Measurements from ENCODE around the gene CCDC137.
"Not testable (repeated sequence)": the region's sequence is repeated elsewhere in the genome, so short reads cannot be mapped to it uniquely, and the experiment has no call there.

The CCDC137 gene

DNA sequence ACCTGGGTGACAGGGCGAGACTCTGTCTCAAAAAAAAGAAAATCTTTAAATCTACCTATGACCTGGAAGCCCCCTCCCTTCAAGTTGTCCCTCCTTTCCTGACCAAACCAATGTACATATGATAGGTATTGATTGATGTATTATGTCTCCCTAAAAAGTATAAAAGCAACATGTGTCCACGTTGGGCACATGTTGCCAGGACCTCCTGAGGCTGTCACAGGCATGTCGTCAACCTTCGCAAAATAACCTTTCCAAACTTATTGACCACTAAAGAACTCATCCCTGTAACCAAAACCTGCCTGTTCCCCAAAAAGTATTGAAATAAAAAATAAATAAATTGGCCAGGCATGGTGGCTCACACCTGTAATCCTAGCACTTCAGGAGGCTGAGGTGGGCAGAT is 4.5 kb upstream of the CCDC137 start:
- H3K36me3 Mint-ChIP-seq (ENCODE audit: low read depth) = peaks cover 27% of the 10 kb centered on the region
- H3K4me1 Mint-ChIP-seq (ENCODE audit: low read depth) = peaks cover 43% of the 10 kb centered on the region
- H3K27me3 Mint-ChIP-seq = no peaks in the 10 kb centered on the region
- H3K4me3 Mint-ChIP-seq = no peak overlapping the region
- no peak for DNase-seq
- no peaks in the 10 kb centered on the region for H3K9me3 Mint-ChIP-seq
- peak overlapping the region; percentile 99 for H3K27ac Mint-ChIP-seq

- DNase-seq = peak; percentile 43
- H3K36me3 Mint-ChIP-seq (ENCODE audit: low read depth) = peaks cover 47% of the 10 kb centered on the region
- no peaks in the 10 kb centered on the region for H3K9me3 Mint-ChIP-seq
- no peaks in the 10 kb centered on the region for H3K27me3 Mint-ChIP-seq
- peak overlapping the region; percentile 99 for H3K27ac Mint-ChIP-seq
- peaks cover 54% of the 10 kb centered on the region for H3K4me1 Mint-ChIP-seq (ENCODE audit: low read depth)
- peak overlapping the region; percentile 95 for H3K4me3 Mint-ChIP-seq
Observed at GRCh38 chr17:81664051-81664470, 2.5 kb upstream of the CCDC137 start.

GRCh38 chr17:81665205-81666091 is 1.1 kb upstream of the CCDC137 start:
- Mint-ChIP-seq H3K27me3 (no peaks in the 10 kb centered on the region), H3K27ac (peak overlapping the region; percentile 99)
- peak; percentile 82 for DNase-seq

DNA sequence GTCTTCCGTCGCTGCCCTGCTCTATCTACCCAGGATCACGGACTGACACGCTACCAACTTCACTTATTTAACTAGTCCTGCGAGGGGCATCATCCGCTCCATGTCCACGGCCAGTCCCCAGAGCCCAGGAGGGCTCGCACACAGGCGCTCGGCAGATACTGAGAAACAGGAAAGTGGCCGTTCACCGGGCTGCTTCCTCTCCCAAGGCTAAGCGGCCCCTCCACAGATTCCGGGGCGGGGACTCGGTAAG is 520 bp upstream of the CCDC137 start:
- peak overlapping the region; percentile 99 for H3K27ac Mint-ChIP-seq
- H3K36me3 Mint-ChIP-seq (ENCODE audit: low read depth) = peaks cover 67% of the 10 kb centered on the region
- no peaks in the 10 kb centered on the region for H3K27me3 Mint-ChIP-seq
- H3K9me3 Mint-ChIP-seq = no peaks in the 10 kb centered on the region
- peaks cover 60% of the 10 kb centered on the region for H3K4me1 Mint-ChIP-seq (ENCODE audit: low read depth)
- no peak for DNase-seq
- peak overlapping the region; percentile 95 for H3K4me3 Mint-ChIP-seq

More at GRCh38 chr17:81665205-81666091, 1.1 kb upstream of the CCDC137 start:
- H3K9me3 Mint-ChIP-seq = no peaks in the 10 kb centered on the region
- peaks cover 60% of the 10 kb centered on the region for H3K4me1 Mint-ChIP-seq (ENCODE audit: low read depth)
- peaks cover 61% of the 10 kb centered on the region for H3K36me3 Mint-ChIP-seq (ENCODE audit: low read depth)
- H3K4me3 Mint-ChIP-seq = peak overlapping the region; percentile 95

DNA sequence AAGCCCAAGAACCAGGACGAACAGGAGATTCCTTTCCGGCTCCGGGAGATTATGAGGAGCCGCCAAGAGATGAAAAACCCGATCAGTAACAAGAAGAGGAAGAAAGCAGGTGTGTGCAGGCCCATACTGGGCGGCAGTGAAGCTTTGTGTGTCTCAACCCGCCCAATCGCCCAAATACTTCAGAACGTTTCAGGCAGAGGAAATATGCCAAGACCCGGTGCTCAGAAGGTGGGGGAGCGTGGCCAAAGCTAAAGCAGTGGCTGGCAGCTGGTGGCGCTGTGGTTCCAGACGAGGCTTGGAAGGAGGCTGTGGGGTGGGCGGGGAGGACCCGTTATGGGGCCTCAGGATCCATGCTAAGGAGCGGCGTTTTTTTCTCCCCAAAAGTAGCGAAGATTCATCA is 1.2 kb downstream of the CCDC137 start:
- Mint-ChIP-seq H3K4me3 (peak overlapping the region; percentile 95), H3K27ac (peak overlapping the region; percentile 94), H3K4me1 (ENCODE audit: low read depth) (peaks cover 53% of the 10 kb centered on the region), H3K9me3 (no peaks in the 10 kb centered on the region), H3K36me3 (ENCODE audit: low read depth) (peaks cover 84% of the 10 kb centered on the region), H3K27me3 (no peaks in the 10 kb centered on the region)
- DNase-seq = no peak

GRCh38 chr17:81672504-81672903 is 6.0 kb downstream of the CCDC137 start:
- no peaks in the 10 kb centered on the region for H3K9me3 Mint-ChIP-seq
- H3K27ac Mint-ChIP-seq = no peak overlapping the region
- no peaks in the 10 kb centered on the region for H3K27me3 Mint-ChIP-seq
- no peak for DNase-seq
- H3K4me3 Mint-ChIP-seq = no peak overlapping the region
- H3K36me3 Mint-ChIP-seq (ENCODE audit: low read depth) = peaks cover 89% of the 10 kb centered on the region
- peaks cover 26% of the 10 kb centered on the region for H3K4me1 Mint-ChIP-seq (ENCODE audit: low read depth)

GRCh38 chr17:81672954-81673353 is 6.4 kb downstream of the CCDC137 start:
- H3K36me3 Mint-ChIP-seq (ENCODE audit: low read depth) = peaks cover 86% of the 10 kb centered on the region
- no peak for DNase-seq
- H3K9me3 Mint-ChIP-seq = no peaks in the 10 kb centered on the region
- peaks cover 22% of the 10 kb centered on the region for H3K4me1 Mint-ChIP-seq (ENCODE audit: low read depth)
- H3K27ac Mint-ChIP-seq = peak overlapping the region; percentile 11
- H3K4me3 Mint-ChIP-seq = no peak overlapping the region
- H3K27me3 Mint-ChIP-seq = no peaks in the 10 kb centered on the region

GRCh38 chr17:81673561-81674258 is 7.2 kb downstream of the CCDC137 start:
- DNase-seq = no peak
- Mint-ChIP-seq H3K9me3 (no peaks in the 10 kb centered on the region), H3K4me1 (ENCODE audit: low read depth) (peaks cover 15% of the 10 kb centered on the region), H3K36me3 (ENCODE audit: low read depth) (peaks cover 78% of the 10 kb centered on the region), H3K27ac (peak overlapping the region; percentile 22), H3K4me3 (no peak overlapping the region), H3K27me3 (no peaks in the 10 kb centered on the region)

DNA sequence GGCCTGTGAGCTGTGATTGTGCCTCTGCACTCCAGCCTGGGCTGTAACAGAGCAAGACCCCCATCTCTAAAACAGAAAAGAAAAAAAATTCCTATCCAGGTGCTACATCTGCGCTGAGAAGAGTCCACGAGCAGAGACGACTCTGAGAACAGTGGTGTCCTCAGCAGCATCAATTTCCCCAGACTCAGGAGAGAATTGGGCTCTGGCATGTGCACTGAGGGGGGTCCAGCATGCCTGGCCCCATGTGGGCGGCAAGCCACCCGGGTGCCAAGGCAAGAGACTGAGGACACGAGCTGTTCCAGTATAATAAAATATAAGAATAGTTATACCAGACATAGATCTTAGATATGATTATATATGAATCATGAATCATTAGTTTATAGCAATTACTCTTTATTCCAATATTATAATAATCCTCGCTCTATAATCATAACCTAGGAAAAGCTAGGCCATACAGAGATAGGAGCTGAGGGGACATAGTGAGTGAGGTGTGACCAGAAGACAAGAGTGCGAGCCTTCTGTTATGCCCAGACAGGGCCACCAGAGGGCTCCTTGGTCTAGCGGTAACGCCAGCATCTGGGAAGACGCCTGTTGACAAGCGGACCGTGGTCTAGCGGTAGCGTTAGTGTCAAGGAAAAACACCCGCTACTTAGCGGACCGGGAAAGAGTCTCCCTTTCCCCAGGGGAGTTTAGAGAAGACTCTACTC is 9.1 kb downstream of the CCDC137 start:
- peaks cover 67% of the 10 kb centered on the region for H3K36me3 Mint-ChIP-seq (ENCODE audit: low read depth)
- not testable (repeated sequence) for H3K27ac Mint-ChIP-seq
- peak; percentile 61 for DNase-seq

DNA sequence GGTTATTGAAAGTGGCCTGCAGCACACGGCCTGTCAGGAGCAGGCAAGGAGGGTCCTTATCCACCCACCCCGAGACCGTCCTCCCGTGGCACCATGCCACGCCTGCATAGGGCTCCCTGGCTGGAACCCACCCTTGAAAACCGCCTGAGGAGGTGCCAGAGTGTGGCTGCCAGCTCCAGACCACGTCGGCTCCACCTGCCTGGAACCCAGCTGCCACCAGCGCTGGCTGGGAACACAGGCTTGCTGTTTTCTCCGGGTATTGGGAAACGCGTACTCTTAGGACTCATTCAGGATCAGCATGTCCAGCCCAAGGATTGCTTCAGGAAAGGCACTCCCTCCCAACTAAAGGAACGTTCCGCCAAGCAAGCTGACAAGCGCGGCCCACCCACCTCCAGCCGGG is 10.4 kb downstream of the CCDC137 start:
- no peak overlapping the region for H3K4me3 Mint-ChIP-seq
- peaks cover 64% of the 10 kb centered on the region for H3K36me3 Mint-ChIP-seq (ENCODE audit: low read depth)
- H3K27ac Mint-ChIP-seq = no peak overlapping the region
- no peaks in the 10 kb centered on the region for H3K9me3 Mint-ChIP-seq
- no peak for DNase-seq
- peaks cover 15% of the 10 kb centered on the region for H3K4me1 Mint-ChIP-seq (ENCODE audit: low read depth)
- no peaks in the 10 kb centered on the region for H3K27me3 Mint-ChIP-seq

More for the DNA sequence above, 9.1 kb downstream of the CCDC137 start:
- not testable (repeated sequence) for H3K27me3 Mint-ChIP-seq; H3K4me1 Mint-ChIP-seq (ENCODE audit: low read depth); H3K4me3 Mint-ChIP-seq; H3K9me3 Mint-ChIP-seq

DNA sequence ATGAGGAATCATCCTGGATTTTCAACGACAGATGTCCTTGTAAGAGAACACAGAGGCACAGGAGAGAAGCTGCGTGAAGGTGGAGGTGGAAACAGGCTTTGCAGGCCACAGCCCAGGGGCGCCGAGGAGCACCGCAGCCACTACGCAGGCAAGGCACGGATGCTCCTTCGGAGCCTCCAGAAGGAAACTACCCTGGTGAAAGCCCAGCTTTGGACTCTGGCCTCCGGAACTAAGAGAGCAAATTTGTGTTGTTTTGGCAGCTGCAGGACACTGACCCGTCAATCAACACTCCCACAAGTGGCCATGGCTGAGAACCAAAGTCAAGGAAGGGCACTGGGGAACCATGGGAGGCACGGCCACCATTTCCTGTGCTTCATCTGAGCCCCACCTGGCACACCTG is 13.6 kb downstream of the CCDC137 start:
- no peak overlapping the region for H3K4me3 Mint-ChIP-seq
- H3K4me1 Mint-ChIP-seq (ENCODE audit: low read depth) = peaks cover 34% of the 10 kb centered on the region
- H3K36me3 Mint-ChIP-seq (ENCODE audit: low read depth) = peaks cover 57% of the 10 kb centered on the region
- H3K27me3 Mint-ChIP-seq = no peaks in the 10 kb centered on the region
- DNase-seq = no peak
- H3K9me3 Mint-ChIP-seq = no peaks in the 10 kb centered on the region
- H3K27ac Mint-ChIP-seq = peak overlapping the region; percentile 33

DNA sequence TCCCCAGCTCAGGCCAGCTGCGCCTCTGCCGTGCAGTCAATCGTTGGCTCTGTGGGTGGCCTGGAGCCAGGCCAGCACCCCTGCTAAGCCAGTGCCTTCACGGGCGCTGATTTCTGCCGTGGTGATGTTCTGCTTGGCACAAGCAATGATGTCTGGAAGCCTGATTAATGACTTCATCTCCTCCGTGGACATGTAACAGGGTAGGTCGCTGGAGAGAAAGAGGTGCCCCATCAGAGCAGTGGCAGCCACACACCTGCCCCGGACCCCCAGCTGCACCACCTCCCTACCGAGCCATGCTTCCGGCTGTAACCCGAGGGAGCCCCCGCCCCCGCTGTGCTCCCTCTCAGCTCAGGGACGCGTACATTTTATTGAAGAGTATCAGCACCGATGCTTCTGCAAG is 15.1 kb downstream of the CCDC137 start:
- Mint-ChIP-seq H3K27me3 (no peaks in the 10 kb centered on the region), H3K27ac (peak overlapping the region; percentile 40), H3K4me1 (ENCODE audit: low read depth) (peaks cover 39% of the 10 kb centered on the region), H3K36me3 (ENCODE audit: low read depth) (peaks cover 60% of the 10 kb centered on the region), H3K9me3 (no peaks in the 10 kb centered on the region), H3K4me3 (peak overlapping the region; percentile 33)
- no peak for DNase-seq

- Mint-ChIP-seq H3K4me1 (ENCODE audit: low read depth) (peaks cover 46% of the 10 kb centered on the region), H3K36me3 (ENCODE audit: low read depth) (peaks cover 69% of the 10 kb centered on the region), H3K4me3 (peak overlapping the region; percentile 93), H3K27ac (peak overlapping the region; percentile 96), H3K9me3 (no peaks in the 10 kb centered on the region), H3K27me3 (no peaks in the 10 kb centered on the region)
- DNase-seq = no peak
Observed at GRCh38 chr17:81682565-81683207, 16.1 kb downstream of the CCDC137 start.

GRCh38 chr17:81683208-81683583 is 16.7 kb downstream of the CCDC137 start:
- peak overlapping the region; percentile 96 for H3K27ac Mint-ChIP-seq
- H3K4me1 Mint-ChIP-seq (ENCODE audit: low read depth) = peaks cover 46% of the 10 kb centered on the region

More at GRCh38 chr17:81683208-81683583, 16.7 kb downstream of the CCDC137 start:
- H3K27me3 Mint-ChIP-seq = no peaks in the 10 kb centered on the region
- H3K4me3 Mint-ChIP-seq = peak overlapping the region; percentile 93
- H3K9me3 Mint-ChIP-seq = no peaks in the 10 kb centered on the region
- peaks cover 72% of the 10 kb centered on the region for H3K36me3 Mint-ChIP-seq (ENCODE audit: low read depth)
- no peak for DNase-seq

All from activated T-cell treated with anti-CD3 and anti-CD28 coated beads, Interleukin-2, amount 50 U/mL, for 24 hours (primary cell).